ENCODE measurements around the gene TEAD2.

Gene TEAD2

GRCh38 chr19:49400029-49400428 lies 37.8 kb upstream of the TEAD2 start:
- Histone ChIP-seq H3K27me3 (ENCODE audit: low read depth, low read length) (no peaks in the 10 kb centered on the region), H3K4me1 (ENCODE audit: low read length) (no peaks in the 10 kb centered on the region), H3K27ac (ENCODE audit: low read length) (no peak overlapping the region), H3K79me2 (ENCODE audit: low read length) (no peaks in the 10 kb centered on the region), H3K36me3 (replicated peaks; ENCODE audit: low read depth, low read length) (no peaks in the 10 kb centered on the region), H2AFZ (ENCODE audit: low read depth, low read length) (no peak overlapping the region), H3K4me2 (ENCODE audit: low read length) (no peak overlapping the region), H3K9me3 (ENCODE audit: insufficient read depth, low read length) (no peaks in the 10 kb centered on the region), H3K4me3 (ENCODE audit: low read length) (no peak overlapping the region), H3K9ac (ENCODE audit: low read length) (no peak overlapping the region), H4K20me1 (ENCODE audit: insufficient read depth, low read length) (no peaks in the 10 kb centered on the region)
- TF ChIP-seq CTCF (IDR thresholded peaks at IDR 0.05; ENCODE audit: low read depth, low read length) (no peak), EZH2phosphoT487 (IDR thresholded peaks at IDR 0.05; ENCODE audit: low read depth) (no peak)

- no peaks in the 10 kb centered on the region for H3K4me1 ChIP-seq (ENCODE audit: low read length)
- no peak overlapping the region for H2AFZ ChIP-seq (ENCODE audit: low read depth, low read length)
- H4K20me1 ChIP-seq (ENCODE audit: insufficient read depth, low read length), result no peaks in the 10 kb centered on the region
- H3K9me3 ChIP-seq (ENCODE audit: insufficient read depth, low read length), result no peaks in the 10 kb centered on the region
- no peaks in the 10 kb centered on the region for H3K36me3 ChIP-seq (replicated peaks; ENCODE audit: low read depth, low read length)
- H3K4me3 ChIP-seq (ENCODE audit: low read length), result no peak overlapping the region
- no peaks in the 10 kb centered on the region for H3K79me2 ChIP-seq (ENCODE audit: low read length)
- TF ChIP-seq EZH2phosphoT487 (IDR thresholded peaks at IDR 0.05; ENCODE audit: low read depth) (no peak), CTCF (IDR thresholded peaks at IDR 0.05; ENCODE audit: low read depth, low read length) (no peak)
- no peaks in the 10 kb centered on the region for H3K27me3 ChIP-seq (ENCODE audit: low read depth, low read length)
- H3K9ac ChIP-seq (ENCODE audit: low read length), result no peak overlapping the region
- H3K27ac ChIP-seq (ENCODE audit: low read length), result no peak overlapping the region
- H3K4me2 ChIP-seq (ENCODE audit: low read length), result no peak overlapping the region
Observed at GRCh38 chr19:49398931-49399330, 36.7 kb upstream of the TEAD2 start.

- no peaks in the 10 kb centered on the region for H3K27me3 ChIP-seq (ENCODE audit: low read depth, low read length)
- H3K4me1 ChIP-seq (ENCODE audit: low read length), result no peaks in the 10 kb centered on the region
Observed at GRCh38 chr19:49398001-49398615, 35.9 kb upstream of the TEAD2 start.

More at GRCh38 chr19:49398001-49398615, 35.9 kb upstream of the TEAD2 start:
- no peak overlapping the region for H3K4me3 ChIP-seq (ENCODE audit: low read length)
- H2AFZ ChIP-seq (ENCODE audit: low read depth, low read length), result no peak overlapping the region
- no peaks in the 10 kb centered on the region for H3K9me3 ChIP-seq (ENCODE audit: insufficient read depth, low read length)
- H3K27ac ChIP-seq (ENCODE audit: low read length), result no peak overlapping the region
- H3K36me3 ChIP-seq (replicated peaks; ENCODE audit: low read depth, low read length), result no peaks in the 10 kb centered on the region
- no peaks in the 10 kb centered on the region for H4K20me1 ChIP-seq (ENCODE audit: insufficient read depth, low read length)
- no peak overlapping the region for H3K9ac ChIP-seq (ENCODE audit: low read length)
- TF ChIP-seq CTCF (IDR thresholded peaks at IDR 0.05; ENCODE audit: low read depth, low read length) (no peak), EZH2phosphoT487 (IDR thresholded peaks at IDR 0.05; ENCODE audit: low read depth) (no peak)
- no peaks in the 10 kb centered on the region for H3K79me2 ChIP-seq (ENCODE audit: low read length)
- H3K4me2 ChIP-seq (ENCODE audit: low read length), result no peak overlapping the region
